Esophagus muscularis mucosa (tissue), 4 donors: Measurements from ENCODE around the gene TBC1D24. TPM values are rescaled to one million over a fixed set of nuclear protein-coding genes. Genes with fewer than 3 reads are reported as not detected.

ENCODE experiments used
- DNase-seq: peaks from one replicate; pipeline ENCODE4 v3.0.0-alpha.2; 2017; ENCODE audit errors: extremely low spot score
- H3K27ac ChIP-seq, 4 donors: fragments of 200-600 bp; sonication (generic); replicated peaks in 1 of 4; 1 replicate in 3 of 4; 2 replicates in 1 of 4; pipeline ENCODE4 v1.5.1; 2016 to 2019; ENCODE audit warnings: mild to moderate bottlenecking in 1 of 4
- H3K27me3 ChIP-seq, 4 donors: fragments of 200-600 bp; sonication (generic); one replicate each; pipeline versions ENCODE4 v1.5.1 to v1.6.0; 2016 to 2019
- H3K36me3 ChIP-seq, 4 donors: fragments of 200-600 bp; sonication (generic); one replicate each; pipeline ENCODE4 v1.5.1; 2016 to 2019
- H3K4me1 ChIP-seq, 4 donors: fragments of 200-600 bp; sonication (generic); one replicate each; pipeline ENCODE4 v1.5.1; 2016 to 2019
- H3K4me3 ChIP-seq, 4 donors: fragments of 200-600 bp; sonication (generic); 1 replicate in 2 of 4; 2 replicates in 2 of 4; pipeline ENCODE4 v1.5.1; 2016 to 2019; ENCODE audit warnings: mild to moderate bottlenecking in 4 of 4, moderate library complexity in 1 of 4
- H3K9me3 ChIP-seq, 4 donors: fragments of 200-600 bp; sonication (generic); 1 replicate in 3 of 4; 2 replicates in 1 of 4; pipeline ENCODE4 v1.5.1; 2016 to 2019
- CTCF ChIP-seq, 3 experiments: fragments of 200-600 bp in 2 of 3; fragments of 450-650 bp in 1 of 3; sonication (generic) in 2 of 3; IDR thresholded peaks; one replicate each; pipeline ENCODE4 v1.5.1; 2017 to 2019; ENCODE audit warnings: antibody characterized with exemption in 3 of 3, mild to moderate bottlenecking in 2 of 3, moderate library complexity in 1 of 3
- EP300 ChIP-seq: sonication (generic); formaldehyde crosslinking; IDR thresholded peaks from one replicate; pipeline ENCODE4 v1.6.1; 2017; ENCODE audit warnings: antibody characterized with exemption
- POLR2A ChIP-seq: fragments of 450-650 bp; IDR thresholded peaks from one replicate; pipeline ENCODE4 v1.6.1; 2017; ENCODE audit warnings: antibody characterized with exemption, moderate library complexity, mild to moderate bottlenecking, low read depth
- POLR2AphosphoS5 ChIP-seq, 2 donors: sonication (generic); formaldehyde crosslinking; IDR thresholded peaks; one replicate each; pipeline ENCODE4 v1.6.1; 2017; ENCODE audit warnings: antibody characterized with exemption in 2 of 2
- WGBS: methylation state at CpG from one replicate; pipeline ENCODE4 v1.1.5; 2018; 5-methylcytosine and 5-hydroxymethylcytosine counted together
- intact Hi-C: fragments of 100-400 bp; cut with DNase I; formaldehyde crosslinking; loops from one replicate; pipeline ENCODE4 v1.15.1; 2023
- total RNA-seq, 4 donors: library from RNA; depleted of rRNA; stranded (reverse); fragments of >200 nt; gene quantifications; one replicate each; pipeline versions ENCODE4 v1.1.0 to v1.2.1, GENCODE V29; 2016

Gene TBC1D24
- total RNA-seq, 4 donors from 2014 or later = 7.0 to 14.1 (median 11.5) TPM

GRCh38 chr16:2459647-2460390 is 15.1 kb upstream of the TBC1D24 start, which contains the start of gene TEDC2:
TSS of gene TEDC2 (plus strand) at chr16:2460109. CDS start at chr16:2460145, 36 bp downstream.
- Histone ChIP-seq H3K4me3 (peak within 1 kb of the TSS; percentile 53 to 64 (median 59)), H3K36me3 (peaks cover 0 to 10% (median 9%) of the 10 kb centered on the region in 4 donors), H3K4me1 (peaks cover 15 to 20% (median 17%) of the 10 kb centered on the region in 4 donors), H3K27ac (peak within 1 kb of the TSS; percentile 45 to 57 (median 55)), H3K27me3 (no peaks in the 10 kb centered on the region), H3K9me3 (no peaks in the 10 kb centered on the region)
- intact Hi-C loops = loop anchor here (5.0 kb wide), 1 partner anchor 42 kb away; no protein-coding TSS in a partner anchor
- TF ChIP-seq POLR2AphosphoS5 (IDR thresholded peaks at IDR 0.05) (peak in 1 of 2 donors; percentile 77), POLR2A (no peak)
- peak; percentile 98 for DNase-seq
- WGBS = under 1% methylated on average over 18 of the region's 66 CpGs

DNA sequence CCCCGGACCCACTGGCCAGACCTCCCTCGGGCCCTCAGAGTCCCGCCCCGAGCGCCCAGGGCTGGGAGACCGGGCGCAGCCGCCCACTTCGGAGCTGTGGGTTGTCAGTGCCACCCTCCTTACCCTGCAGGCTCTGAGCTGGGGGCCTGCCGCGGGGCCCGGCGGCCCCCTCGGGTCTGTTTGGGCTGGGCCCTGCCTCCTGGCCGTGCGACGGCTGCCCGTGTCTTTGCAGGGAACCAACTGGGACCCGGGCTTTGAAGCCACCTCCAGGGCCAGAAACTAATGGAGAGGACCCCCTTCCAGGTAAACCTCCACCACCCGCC is 14.6 kb upstream of the TBC1D24 start:
- no peak for DNase-seq
- no peaks in the 10 kb centered on the region for H3K9me3 ChIP-seq
- peak overlapping the region; percentile 53 to 64 (median 59) for H3K4me3 ChIP-seq
- H3K27ac ChIP-seq = peak overlapping the region in 1 of 4 donors; percentile 57
- peaks cover 15 to 20% (median 17%) of the 10 kb centered on the region in 4 donors for H3K4me1 ChIP-seq
- WGBS = 40% methylated on average over 2 of the region's 20 CpGs
- intact Hi-C loops = no loop called here
- TF ChIP-seq EP300 = no peak
- TF ChIP-seq POLR2A = no peak
- TF ChIP-seq POLR2AphosphoS5 (IDR thresholded peaks at IDR 0.05) = no peak
- no peak for TF ChIP-seq CTCF (IDR thresholded peaks at IDR 0.05)
- peaks cover 0 to 10% (median 8%) of the 10 kb centered on the region in 4 donors for H3K36me3 ChIP-seq
- no peaks in the 10 kb centered on the region for H3K27me3 ChIP-seq

- H3K4me1 ChIP-seq = peaks cover 15 to 20% (median 17%) of the 10 kb centered on the region in 4 donors
- TF ChIP-seq CTCF (IDR thresholded peaks at IDR 0.05) (no peak), POLR2A (no peak), EP300 (no peak), POLR2AphosphoS5 (IDR thresholded peaks at IDR 0.05) (no peak)
- DNase-seq = no peak
- WGBS = no CpG with 5 or more reads among the region's 13 CpGs
- H3K4me3 ChIP-seq = no peak overlapping the region
- intact Hi-C loops = no loop called here
- H3K27me3 ChIP-seq = no peaks in the 10 kb centered on the region
- H3K9me3 ChIP-seq = no peaks in the 10 kb centered on the region
- H3K36me3 ChIP-seq = peaks cover 0 to 10% (median 8%) of the 10 kb centered on the region in 4 donors
- H3K27ac ChIP-seq = no peak overlapping the region
Observed at GRCh38 chr16:2460916-2461315, 14.0 kb upstream of the TBC1D24 start.

DNA sequence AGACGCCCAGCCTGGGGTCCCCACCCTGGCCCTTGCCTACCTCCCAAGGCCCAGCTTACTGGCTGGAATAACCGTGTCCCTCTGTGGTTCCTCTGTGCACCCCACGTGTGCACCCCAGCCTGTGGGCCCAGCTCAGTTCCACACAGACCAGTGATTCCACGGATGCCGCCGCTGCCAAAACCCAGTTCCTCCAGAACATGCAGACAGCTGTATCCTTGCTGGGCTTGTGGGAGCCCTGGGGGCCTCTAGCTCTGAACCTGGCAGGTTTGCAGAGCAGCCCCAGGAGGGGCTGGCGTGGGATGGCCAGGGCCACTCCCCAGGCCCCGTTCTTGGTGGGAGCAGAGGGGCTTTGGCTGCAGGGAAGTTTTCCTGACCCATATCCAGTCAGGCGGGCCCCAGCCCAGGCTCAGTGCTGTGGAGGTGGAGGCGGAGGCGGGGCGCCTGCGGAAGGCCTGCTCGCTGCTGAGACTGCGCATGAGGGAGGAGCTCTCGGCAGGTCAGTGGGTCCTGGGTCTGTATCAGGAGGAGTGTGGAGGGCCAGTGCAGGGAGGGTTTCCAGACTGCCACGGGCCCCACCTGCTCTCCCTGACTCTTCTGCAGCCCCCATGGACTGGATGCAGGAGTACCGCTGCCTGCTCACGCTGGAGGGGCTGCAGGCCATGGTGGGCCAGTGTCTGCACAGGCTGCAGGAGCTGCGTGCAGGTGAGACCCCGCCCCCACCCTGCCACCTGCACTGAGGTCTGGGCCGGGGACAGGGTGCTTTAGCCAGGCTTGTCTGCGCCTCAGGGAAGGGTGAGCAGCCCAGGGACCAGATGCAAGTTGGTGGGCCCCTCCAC is 12.7 kb upstream of the TBC1D24 start:
- H3K27me3 ChIP-seq = peaks cover 0 to 4% (median 0%) of the 10 kb centered on the region in 4 donors
- TF ChIP-seq CTCF (IDR thresholded peaks at IDR 0.05) = no peak
- TF ChIP-seq EP300 = no peak
- no peak for TF ChIP-seq POLR2AphosphoS5 (IDR thresholded peaks at IDR 0.05)
- TF ChIP-seq POLR2A = no peak
- peaks cover 0 to under 1% (median 0%) of the 10 kb centered on the region in 4 donors for H3K36me3 ChIP-seq
- no peaks in the 10 kb centered on the region for H3K9me3 ChIP-seq
- WGBS = 87% methylated on average over 12 of the region's 23 CpGs
- intact Hi-C loops = no loop called here
- H3K27ac ChIP-seq = no peak overlapping the region
- no peak overlapping the region for H3K4me3 ChIP-seq
- peaks cover 16 to 24% (median 20%) of the 10 kb centered on the region in 4 donors for H3K4me1 ChIP-seq
- no peak for DNase-seq

DNA sequence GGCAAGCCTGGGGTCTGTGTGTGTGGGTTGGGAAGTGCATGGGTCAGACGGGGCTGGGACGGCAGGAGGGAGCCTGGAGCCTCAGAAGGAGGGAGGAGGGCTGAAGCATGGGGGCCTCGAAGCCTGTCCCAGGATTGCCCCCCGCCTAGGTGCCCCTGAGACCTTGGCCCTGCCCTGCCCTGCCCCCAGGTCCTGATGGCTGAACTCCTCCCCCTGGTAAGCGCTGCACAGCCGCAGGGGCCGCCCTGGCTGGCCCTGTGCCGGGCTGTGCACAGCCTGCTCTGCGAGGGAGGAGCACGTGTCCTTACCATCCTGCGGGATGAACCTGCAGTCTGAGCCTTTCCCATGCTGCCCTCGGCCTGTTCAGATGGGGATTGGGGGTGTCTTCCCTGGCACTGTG is 10.6 kb upstream of the TBC1D24 start:
- TF ChIP-seq CTCF (IDR thresholded peaks at IDR 0.05) (no peak), POLR2A (no peak), POLR2AphosphoS5 (IDR thresholded peaks at IDR 0.05) (no peak), EP300 (no peak)
- no peaks in the 10 kb centered on the region for H3K9me3 ChIP-seq
- intact Hi-C loops = no loop called here
- WGBS = 68% methylated on average over 5 of the region's 12 CpGs
- DNase-seq = no peak
- H3K4me3 ChIP-seq = no peak overlapping the region
- no peaks in the 10 kb centered on the region for H3K36me3 ChIP-seq
- peaks cover 8 to 25% (median 11%) of the 10 kb centered on the region in 4 donors for H3K27me3 ChIP-seq
- H3K27ac ChIP-seq = no peak overlapping the region
- H3K4me1 ChIP-seq = peaks cover 32 to 37% (median 35%) of the 10 kb centered on the region in 4 donors
